ENCODE results near the gene USP44.

The USP44 gene

DNA sequence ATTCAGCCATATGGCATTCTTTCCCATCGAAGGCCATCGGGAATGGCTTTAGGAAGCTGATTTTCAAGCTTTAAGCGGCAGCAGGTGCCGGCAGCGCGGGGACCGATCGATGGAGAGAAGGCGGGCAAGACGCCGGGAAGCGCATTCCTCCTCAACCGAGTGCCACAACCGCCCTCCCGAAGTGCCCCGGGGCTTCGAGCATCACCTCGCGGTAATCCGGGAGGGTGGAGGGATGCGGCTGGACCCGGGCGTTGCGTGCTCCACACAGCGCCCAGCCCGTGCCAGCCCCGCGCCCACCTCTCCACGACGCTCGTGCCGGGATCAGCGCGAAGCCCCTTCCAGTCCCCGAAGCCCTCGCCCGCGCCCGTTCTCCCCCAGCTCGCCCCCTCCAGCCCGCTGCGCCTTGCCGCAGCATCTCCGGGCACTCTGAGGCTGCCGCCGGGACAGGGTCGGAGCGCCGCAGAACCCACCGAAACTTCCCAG, 3.2 kb downstream of the USP44 start:
- ATAC-seq: peak; percentile 60
- no peak for TF ChIP-seq ZNF565 (CRISPR knock-in tag; conservative IDR thresholded peaks at IDR 0.05; ENCODE audit: low read depth)
- TF ChIP-seq ZNF8 (CRISPR knock-in tag; IDR thresholded peaks at IDR 0.05): no peak
- no peak for TF ChIP-seq RARB (CRISPR knock-in tag; IDR thresholded peaks at IDR 0.05)
- TF ChIP-seq SNAI2 (CRISPR knock-in tag; IDR thresholded peaks at IDR 0.05): no peak
- TF ChIP-seq GLIS3 (CRISPR knock-in tag; IDR thresholded peaks at IDR 0.05): no peak
- TF ChIP-seq, protein P1, sequence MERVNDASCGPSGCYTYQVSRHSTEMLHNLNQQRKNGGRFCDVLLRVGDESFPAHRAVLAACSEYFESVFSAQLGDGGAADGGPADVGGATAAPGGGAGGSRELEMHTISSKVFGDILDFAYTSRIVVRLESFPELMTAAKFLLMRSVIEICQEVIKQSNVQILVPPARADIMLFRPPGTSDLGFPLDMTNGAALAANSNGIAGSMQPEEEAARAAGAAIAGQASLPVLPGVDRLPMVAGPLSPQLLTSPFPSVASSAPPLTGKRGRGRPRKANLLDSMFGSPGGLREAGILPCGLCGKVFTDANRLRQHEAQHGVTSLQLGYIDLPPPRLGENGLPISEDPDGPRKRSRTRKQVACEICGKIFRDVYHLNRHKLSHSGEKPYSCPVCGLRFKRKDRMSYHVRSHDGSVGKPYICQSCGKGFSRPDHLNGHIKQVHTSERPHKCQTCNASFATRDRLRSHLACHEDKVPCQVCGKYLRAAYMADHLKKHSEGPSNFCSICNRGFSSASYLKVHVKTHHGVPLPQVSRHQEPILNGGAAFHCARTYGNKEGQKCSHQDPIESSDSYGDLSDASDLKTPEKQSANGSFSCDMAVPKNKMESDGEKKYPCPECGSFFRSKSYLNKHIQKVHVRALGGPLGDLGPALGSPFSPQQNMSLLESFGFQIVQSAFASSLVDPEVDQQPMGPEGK (CRISPR knock-in tag; IDR thresholded peaks at IDR 0.05; ENCODE audit: borderline replicate concordance): no peak
- TF ChIP-seq TCF4 (CRISPR knock-in tag; IDR thresholded peaks at IDR 0.05; ENCODE audit: borderline replicate concordance): no peak
- TF ChIP-seq, protein P2, sequence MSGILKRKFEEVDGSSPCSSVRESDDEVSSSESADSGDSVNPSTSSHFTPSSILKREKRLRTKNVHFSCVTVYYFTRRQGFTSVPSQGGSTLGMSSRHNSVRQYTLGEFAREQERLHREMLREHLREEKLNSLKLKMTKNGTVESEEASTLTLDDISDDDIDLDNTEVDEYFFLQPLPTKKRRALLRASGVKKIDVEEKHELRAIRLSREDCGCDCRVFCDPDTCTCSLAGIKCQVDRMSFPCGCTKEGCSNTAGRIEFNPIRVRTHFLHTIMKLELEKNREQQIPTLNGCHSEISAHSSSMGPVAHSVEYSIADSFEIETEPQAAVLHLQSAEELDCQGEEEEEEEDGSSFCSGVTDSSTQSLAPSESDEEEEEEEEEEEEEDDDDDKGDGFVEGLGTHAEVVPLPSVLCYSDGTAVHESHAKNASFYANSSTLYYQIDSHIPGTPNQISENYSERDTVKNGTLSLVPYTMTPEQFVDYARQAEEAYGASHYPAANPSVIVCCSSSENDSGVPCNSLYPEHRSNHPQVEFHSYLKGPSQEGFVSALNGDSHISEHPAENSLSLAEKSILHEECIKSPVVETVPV (CRISPR knock-in tag; IDR thresholded peaks at IDR 0.05): no peak
- no peak for TF ChIP-seq ZC3H10 (CRISPR knock-in tag; IDR thresholded peaks at IDR 0.05)
- no peak for TF ChIP-seq PPARA (CRISPR knock-in tag; IDR thresholded peaks at IDR 0.05; ENCODE audit: borderline replicate concordance)
- no peak for TF ChIP-seq TOX (CRISPR knock-in tag; IDR thresholded peaks at IDR 0.05; ENCODE audit: borderline replicate concordance)

DNA sequence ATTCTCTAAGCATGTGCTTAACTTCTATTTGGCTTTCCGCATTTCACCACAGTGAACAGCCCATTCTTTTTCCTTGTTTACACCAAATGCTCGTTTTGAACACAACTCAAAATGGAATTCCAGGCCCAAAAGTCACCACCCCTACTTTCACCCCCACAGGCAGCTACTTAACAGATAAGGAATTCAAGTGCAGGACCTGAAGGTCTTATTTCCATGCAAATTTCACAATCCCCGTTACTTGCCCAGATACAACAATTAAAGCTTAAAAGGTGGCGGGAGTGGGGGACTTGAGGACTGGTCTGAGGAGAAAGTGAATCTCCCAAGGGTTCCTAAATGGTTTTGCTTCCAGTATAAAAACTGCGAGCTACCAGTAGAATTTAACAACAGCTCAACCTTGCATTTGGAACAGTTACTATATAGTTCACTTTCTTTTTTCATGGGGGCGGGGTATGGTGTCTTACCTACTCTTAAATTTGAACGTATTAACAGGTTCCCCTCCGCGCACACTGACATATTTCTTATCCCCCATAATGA, 3.7 kb downstream of the USP44 start:
- ATAC-seq: no peak
- TF ChIP-seq, protein P3, sequence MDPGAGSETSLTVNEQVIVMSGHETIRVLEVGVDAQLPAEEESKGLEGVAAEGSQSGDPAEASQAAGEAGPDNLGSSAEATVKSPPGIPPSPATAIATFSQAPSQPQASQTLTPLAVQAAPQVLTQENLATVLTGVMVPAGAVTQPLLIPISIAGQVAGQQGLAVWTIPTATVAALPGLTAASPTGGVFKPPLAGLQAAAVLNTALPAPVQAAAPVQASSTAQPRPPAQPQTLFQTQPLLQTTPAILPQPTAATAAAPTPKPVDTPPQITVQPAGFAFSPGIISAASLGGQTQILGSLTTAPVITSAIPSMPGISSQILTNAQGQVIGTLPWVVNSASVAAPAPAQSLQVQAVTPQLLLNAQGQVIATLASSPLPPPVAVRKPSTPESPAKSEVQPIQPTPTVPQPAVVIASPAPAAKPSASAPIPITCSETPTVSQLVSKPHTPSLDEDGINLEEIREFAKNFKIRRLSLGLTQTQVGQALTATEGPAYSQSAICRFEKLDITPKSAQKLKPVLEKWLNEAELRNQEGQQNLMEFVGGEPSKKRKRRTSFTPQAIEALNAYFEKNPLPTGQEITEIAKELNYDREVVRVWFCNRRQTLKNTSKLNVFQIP (CRISPR knock-in tag; IDR thresholded peaks at IDR 0.05; ENCODE audit: borderline replicate concordance, low read depth): no peak
- TF ChIP-seq ZNF70 (CRISPR knock-in tag; IDR thresholded peaks at IDR 0.05) (no peak), SNAI2 (CRISPR knock-in tag; IDR thresholded peaks at IDR 0.05) (no peak), ARNTL (CRISPR knock-in tag; IDR thresholded peaks at IDR 0.05; ENCODE audit: borderline replicate concordance, low read depth) (no peak), RARB (CRISPR knock-in tag; IDR thresholded peaks at IDR 0.05) (no peak), PPARA (CRISPR knock-in tag; IDR thresholded peaks at IDR 0.05; ENCODE audit: borderline replicate concordance) (no peak), BACH2 (CRISPR knock-in tag; IDR thresholded peaks at IDR 0.05; ENCODE audit: borderline replicate concordance) (no peak), ZFP3 (CRISPR knock-in tag; IDR thresholded peaks at IDR 0.05) (no peak), ZC3H10 (CRISPR knock-in tag; IDR thresholded peaks at IDR 0.05) (no peak), ZNF8 (CRISPR knock-in tag; IDR thresholded peaks at IDR 0.05) (no peak), TCF4 (CRISPR knock-in tag; IDR thresholded peaks at IDR 0.05; ENCODE audit: borderline replicate concordance) (no peak), ZFP30 (CRISPR knock-in tag; IDR thresholded peaks at IDR 0.05) (no peak), GLIS3 (CRISPR knock-in tag; IDR thresholded peaks at IDR 0.05) (no peak)
- TF ChIP-seq, protein P1 (CRISPR knock-in tag; IDR thresholded peaks at IDR 0.05; ENCODE audit: borderline replicate concordance): no peak
- TF ChIP-seq, protein P4, sequence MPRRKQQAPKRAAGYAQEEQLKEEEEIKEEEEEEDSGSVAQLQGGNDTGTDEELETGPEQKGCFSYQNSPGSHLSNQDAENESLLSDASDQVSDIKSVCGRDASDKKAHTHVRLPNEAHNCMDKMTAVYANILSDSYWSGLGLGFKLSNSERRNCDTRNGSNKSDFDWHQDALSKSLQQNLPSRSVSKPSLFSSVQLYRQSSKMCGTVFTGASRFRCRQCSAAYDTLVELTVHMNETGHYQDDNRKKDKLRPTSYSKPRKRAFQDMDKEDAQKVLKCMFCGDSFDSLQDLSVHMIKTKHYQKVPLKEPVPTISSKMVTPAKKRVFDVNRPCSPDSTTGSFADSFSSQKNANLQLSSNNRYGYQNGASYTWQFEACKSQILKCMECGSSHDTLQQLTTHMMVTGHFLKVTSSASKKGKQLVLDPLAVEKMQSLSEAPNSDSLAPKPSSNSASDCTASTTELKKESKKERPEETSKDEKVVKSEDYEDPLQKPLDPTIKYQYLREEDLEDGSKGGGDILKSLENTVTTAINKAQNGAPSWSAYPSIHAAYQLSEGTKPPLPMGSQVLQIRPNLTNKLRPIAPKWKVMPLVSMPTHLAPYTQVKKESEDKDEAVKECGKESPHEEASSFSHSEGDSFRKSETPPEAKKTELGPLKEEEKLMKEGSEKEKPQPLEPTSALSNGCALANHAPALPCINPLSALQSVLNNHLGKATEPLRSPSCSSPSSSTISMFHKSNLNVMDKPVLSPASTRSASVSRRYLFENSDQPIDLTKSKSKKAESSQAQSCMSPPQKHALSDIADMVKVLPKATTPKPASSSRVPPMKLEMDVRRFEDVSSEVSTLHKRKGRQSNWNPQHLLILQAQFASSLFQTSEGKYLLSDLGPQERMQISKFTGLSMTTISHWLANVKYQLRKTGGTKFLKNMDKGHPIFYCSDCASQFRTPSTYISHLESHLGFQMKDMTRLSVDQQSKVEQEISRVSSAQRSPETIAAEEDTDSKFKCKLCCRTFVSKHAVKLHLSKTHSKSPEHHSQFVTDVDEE (CRISPR knock-in tag; IDR thresholded peaks at IDR 0.05): no peak
- TF ChIP-seq, protein P5, sequence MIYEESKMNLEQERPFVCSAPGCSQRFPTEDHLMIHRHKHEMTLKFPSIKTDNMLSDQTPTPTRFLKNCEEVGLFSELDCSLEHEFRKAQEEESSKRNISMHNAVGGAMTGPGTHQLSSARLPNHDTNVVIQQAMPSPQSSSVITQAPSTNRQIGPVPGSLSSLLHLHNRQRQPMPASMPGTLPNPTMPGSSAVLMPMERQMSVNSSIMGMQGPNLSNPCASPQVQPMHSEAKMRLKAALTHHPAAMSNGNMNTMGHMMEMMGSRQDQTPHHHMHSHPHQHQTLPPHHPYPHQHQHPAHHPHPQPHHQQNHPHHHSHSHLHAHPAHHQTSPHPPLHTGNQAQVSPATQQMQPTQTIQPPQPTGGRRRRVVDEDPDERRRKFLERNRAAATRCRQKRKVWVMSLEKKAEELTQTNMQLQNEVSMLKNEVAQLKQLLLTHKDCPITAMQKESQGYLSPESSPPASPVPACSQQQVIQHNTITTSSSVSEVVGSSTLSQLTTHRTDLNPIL (CRISPR knock-in tag; IDR thresholded peaks at IDR 0.05; ENCODE audit: low read depth): no peak

Measured in SK-N-SH treated with all-trans-retinoic acid at 6 μM for 48 hours (cell line).